Gastroesophageal sphincter (tissue), 4 donors: ENCODE measurements around the gene KDM4E. TPM values are rescaled to one million over a fixed set of nuclear protein-coding genes. Genes with fewer than 3 reads are reported as not detected.

ENCODE experiments used
- ATAC-seq: fragments of 150-250 bp; one replicate; pipeline ENCODE4 v1.9.1; 2016; ENCODE audit warnings: mild to moderate bottlenecking, moderate library complexity
- H3K27ac ChIP-seq, 4 donors: fragments of 200-600 bp; sonication (generic) in 3 of 4; 1 replicate in 3 of 4; 2 replicates in 1 of 4; pipeline ENCODE4 v1.5.1; 2016 to 2019
- H3K27me3 ChIP-seq: fragments of 200-600 bp; sonication (generic); one replicate; pipeline ENCODE4 v1.5.1; 2019
- H3K36me3 ChIP-seq, 2 donors: fragments of 200-600 bp; sonication (generic); one replicate each; pipeline ENCODE4 v1.5.1; 2019; ENCODE audit warnings: control low read depth in 1 of 2
- H3K4me1 ChIP-seq, 3 donors: fragments of 200-600 bp; sonication (generic); 1 replicate in 2 of 3; 2 replicates in 1 of 3; pipeline ENCODE4 v1.5.1; 2016 to 2019; ENCODE audit warnings: control low read depth in 2 of 3
- H3K4me3 ChIP-seq, 2 donors: fragments of 200-600 bp; sonication (generic); one replicate each; pipeline ENCODE4 v1.5.1; 2019; ENCODE audit warnings: mild to moderate bottlenecking in 1 of 2, moderate library complexity in 1 of 2
- H3K9me3 ChIP-seq, 3 donors: fragments of 200-600 bp; sonication (generic); one replicate each; pipeline ENCODE4 v1.5.1; 2017 to 2019; ENCODE audit warnings: control low read depth in 2 of 3
- EP300 ChIP-seq: sonication (generic); formaldehyde crosslinking; IDR thresholded peaks from one replicate; pipeline ENCODE4 v1.6.1; 2017; ENCODE audit warnings: antibody characterized with exemption, mild to moderate bottlenecking
- POLR2A ChIP-seq, 2 donors: fragments of 450-650 bp; IDR thresholded peaks; one replicate each; pipeline ENCODE4 v1.6.1; 2017; ENCODE audit warnings: antibody characterized with exemption in 2 of 2, mild to moderate bottlenecking in 2 of 2, moderate library complexity in 1 of 2
- POLR2AphosphoS5 ChIP-seq: sonication (generic); formaldehyde crosslinking; IDR thresholded peaks from one replicate; pipeline ENCODE4 v1.6.1; 2017; ENCODE audit warnings: antibody characterized with exemption
- WGBS, 2 donors: methylation state at CpG; one replicate each; pipeline ENCODE4 v1.1.5; 2018; ENCODE audit warnings: low coverage in 1 of 2; 5-methylcytosine and 5-hydroxymethylcytosine counted together
- total RNA-seq, 4 donors: library from RNA; depleted of rRNA; stranded (reverse); fragments of >200 nt; gene quantifications; one replicate each; pipeline ENCODE4 v1.1.0, GENCODE V29; 2016
- TF ChIP-seq, protein P1 (sequence below), 4 experiments: fragments of 200-600 bp in 2 of 4; fragments of 450-650 bp in 2 of 4; sonication (generic) in 1 of 4; IDR thresholded peaks; one replicate each; pipeline ENCODE4 v1.5.1; 2017 to 2019; ENCODE audit warnings: antibody characterized with exemption in 4 of 4, mild to moderate bottlenecking in 2 of 4, moderate library complexity in 2 of 4

KDM4E gene
- total RNA-seq, 4 donors from 2014 or later = not detected

DNA sequence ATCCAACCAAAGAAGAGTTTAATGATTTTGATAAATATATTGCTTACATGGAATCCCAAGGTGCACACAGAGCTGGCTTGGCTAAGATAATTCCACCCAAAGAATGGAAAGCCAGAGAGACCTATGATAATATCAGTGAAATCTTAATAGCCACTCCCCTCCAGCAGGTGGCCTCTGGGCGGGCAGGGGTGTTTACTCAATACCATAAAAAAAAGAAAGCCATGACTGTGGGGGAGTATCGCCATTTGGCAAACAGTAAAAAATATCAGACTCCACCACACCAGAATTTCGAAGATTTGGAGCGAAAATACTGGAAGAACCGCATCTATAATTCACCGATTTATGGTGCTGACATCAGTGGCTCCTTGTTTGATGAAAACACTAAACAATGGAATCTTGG lies 27.6 kb upstream of the KDM4E start:
- Histone ChIP-seq H3K4me3 (no peak overlapping the region), H3K27ac (no peak overlapping the region), H3K36me3 (peaks cover 0 to 14% of the 10 kb centered on the region in 2 donors), H3K27me3 (no peaks in the 10 kb centered on the region), H3K4me1 (no peaks in the 10 kb centered on the region), H3K9me3 (no peaks in the 10 kb centered on the region)
- 90 to 91% methylated on average over 6 of the region's 6 CpGs for WGBS, 2 donors
- ATAC-seq = no peak
- no peak for TF ChIP-seq POLR2A (IDR thresholded peaks at IDR 0.05)
- no peak for TF ChIP-seq EP300
- TF ChIP-seq POLR2AphosphoS5 = no peak
- TF ChIP-seq, protein P1, sequence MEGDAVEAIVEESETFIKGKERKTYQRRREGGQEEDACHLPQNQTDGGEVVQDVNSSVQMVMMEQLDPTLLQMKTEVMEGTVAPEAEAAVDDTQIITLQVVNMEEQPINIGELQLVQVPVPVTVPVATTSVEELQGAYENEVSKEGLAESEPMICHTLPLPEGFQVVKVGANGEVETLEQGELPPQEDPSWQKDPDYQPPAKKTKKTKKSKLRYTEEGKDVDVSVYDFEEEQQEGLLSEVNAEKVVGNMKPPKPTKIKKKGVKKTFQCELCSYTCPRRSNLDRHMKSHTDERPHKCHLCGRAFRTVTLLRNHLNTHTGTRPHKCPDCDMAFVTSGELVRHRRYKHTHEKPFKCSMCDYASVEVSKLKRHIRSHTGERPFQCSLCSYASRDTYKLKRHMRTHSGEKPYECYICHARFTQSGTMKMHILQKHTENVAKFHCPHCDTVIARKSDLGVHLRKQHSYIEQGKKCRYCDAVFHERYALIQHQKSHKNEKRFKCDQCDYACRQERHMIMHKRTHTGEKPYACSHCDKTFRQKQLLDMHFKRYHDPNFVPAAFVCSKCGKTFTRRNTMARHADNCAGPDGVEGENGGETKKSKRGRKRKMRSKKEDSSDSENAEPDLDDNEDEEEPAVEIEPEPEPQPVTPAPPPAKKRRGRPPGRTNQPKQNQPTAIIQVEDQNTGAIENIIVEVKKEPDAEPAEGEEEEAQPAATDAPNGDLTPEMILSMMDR (IDR thresholded peaks at IDR 0.05) = no peak

DNA sequence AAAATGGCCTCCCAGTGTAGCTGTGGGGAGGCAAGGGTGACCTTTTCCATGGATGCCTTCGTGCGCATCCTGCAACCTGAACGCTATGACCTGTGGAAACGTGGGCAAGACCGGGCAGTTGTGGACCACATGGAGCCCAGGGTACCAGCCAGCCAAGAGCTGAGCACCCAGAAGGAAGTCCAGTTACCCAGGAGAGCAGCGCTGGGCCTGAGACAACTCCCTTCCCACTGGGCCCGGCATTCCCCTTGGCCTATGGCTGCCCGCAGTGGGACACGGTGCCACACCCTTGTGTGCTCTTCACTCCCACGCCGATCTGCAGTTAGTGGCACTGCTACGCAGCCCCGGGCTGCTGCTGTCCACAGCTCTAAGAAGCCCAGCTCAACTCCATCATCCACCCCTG lies 26.8 kb upstream of the KDM4E start:
- H3K4me1 ChIP-seq = no peaks in the 10 kb centered on the region
- no peaks in the 10 kb centered on the region for H3K9me3 ChIP-seq
- peaks cover 0 to 14% of the 10 kb centered on the region in 2 donors for H3K36me3 ChIP-seq
- H3K4me3 ChIP-seq = no peak overlapping the region
- TF ChIP-seq, protein P1 (IDR thresholded peaks at IDR 0.05) = no peak
- TF ChIP-seq POLR2A (IDR thresholded peaks at IDR 0.05) = no peak
- TF ChIP-seq EP300 = no peak
- no peak for TF ChIP-seq POLR2AphosphoS5
- 92% methylated on average over 6 of the region's 13 CpGs; no CpG with 5 or more reads in 1 of the 2 donors for WGBS, 2 donors
- no peak for ATAC-seq
- H3K27me3 ChIP-seq = no peaks in the 10 kb centered on the region
- no peak overlapping the region for H3K27ac ChIP-seq

DNA sequence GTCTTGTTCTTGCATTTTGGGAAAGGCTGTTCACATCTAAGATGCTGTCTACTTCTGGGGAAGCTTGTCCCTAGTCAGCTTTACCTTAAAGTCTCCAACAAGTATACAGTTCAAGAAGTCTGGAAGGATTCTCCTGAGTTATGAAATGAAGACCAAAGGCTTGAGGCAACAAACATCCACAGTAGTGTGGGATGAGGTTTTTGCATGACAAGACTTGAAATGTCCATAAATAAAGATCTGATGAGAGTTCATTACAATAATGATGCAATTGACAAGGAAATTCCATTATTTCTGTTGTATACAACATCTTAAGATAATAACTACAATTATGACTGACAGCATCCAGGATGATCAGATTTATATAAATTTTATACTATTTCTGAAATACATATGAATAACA lies 21.3 kb upstream of the KDM4E start:
- Histone ChIP-seq H3K36me3 (peaks cover 0 to 1% of the 10 kb centered on the region in 2 donors), H3K9me3 (peaks cover 0 to 1% (median 0%) of the 10 kb centered on the region in 3 donors), H3K27me3 (no peaks in the 10 kb centered on the region), H3K4me1 (no peaks in the 10 kb centered on the region), H3K27ac (no peak overlapping the region), H3K4me3 (no peak overlapping the region)
- no peak for ATAC-seq
- TF ChIP-seq, protein P1 (IDR thresholded peaks at IDR 0.05) = no peak
- TF ChIP-seq POLR2AphosphoS5 = no peak
- no peak for TF ChIP-seq POLR2A (IDR thresholded peaks at IDR 0.05)
- TF ChIP-seq EP300 = no peak

DNA sequence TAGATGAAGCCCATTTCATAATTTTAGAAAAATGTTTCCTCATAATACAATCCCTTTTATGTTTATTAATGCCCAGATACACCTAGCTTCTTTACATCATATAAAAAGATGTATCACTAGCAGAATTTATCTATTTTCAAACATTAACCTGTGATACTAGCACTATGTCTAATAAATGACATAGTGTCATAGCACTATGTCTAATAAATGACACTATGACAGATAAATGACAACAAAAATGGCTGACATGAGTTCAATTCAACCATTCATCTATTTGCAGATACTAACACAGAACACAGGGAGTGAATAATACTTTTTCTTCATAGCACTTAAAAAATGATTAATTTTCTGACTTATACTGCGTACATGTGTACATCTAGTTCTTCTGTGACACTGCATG lies 19.4 kb upstream of the KDM4E start:
- no peak for ATAC-seq
- H3K36me3 ChIP-seq = no peaks in the 10 kb centered on the region
- no peak overlapping the region for H3K4me3 ChIP-seq
- 77 to 79% methylated on average over 1 of the region's 1 CpG for WGBS, 2 donors
- TF ChIP-seq EP300 = no peak
- TF ChIP-seq POLR2AphosphoS5 = no peak
- TF ChIP-seq, protein P1 (IDR thresholded peaks at IDR 0.05) = no peak
- TF ChIP-seq POLR2A (IDR thresholded peaks at IDR 0.05) = no peak
- H3K27ac ChIP-seq = no peak overlapping the region
- H3K9me3 ChIP-seq = peaks cover 0 to 8% (median 0%) of the 10 kb centered on the region in 3 donors
- H3K4me1 ChIP-seq = no peaks in the 10 kb centered on the region
- no peaks in the 10 kb centered on the region for H3K27me3 ChIP-seq

DNA sequence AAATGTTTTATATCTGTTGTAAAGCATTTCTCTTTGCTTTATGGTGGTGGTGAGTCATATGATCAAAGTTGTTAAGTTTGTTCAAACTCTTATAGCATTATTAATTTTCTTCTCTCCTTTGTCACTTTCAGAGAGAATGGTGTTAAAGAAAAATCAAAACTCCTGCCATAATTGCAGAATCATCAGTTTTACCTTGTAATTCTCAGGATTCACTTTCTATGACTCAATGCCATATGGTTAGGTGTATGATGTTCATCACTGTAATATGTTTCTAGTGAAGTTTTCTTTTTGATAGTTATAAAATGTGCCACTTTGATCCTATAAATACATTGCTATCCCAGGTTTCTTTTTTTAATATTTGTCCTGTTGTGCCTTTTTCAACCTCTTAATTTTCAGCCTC lies 13.7 kb upstream of the KDM4E start:
- Histone ChIP-seq H3K4me1 (no peaks in the 10 kb centered on the region), H3K36me3 (no peaks in the 10 kb centered on the region), H3K4me3 (no peak overlapping the region), H3K9me3 (peaks cover 0 to 8% (median 0%) of the 10 kb centered on the region in 3 donors), H3K27me3 (peaks cover 10% of the 10 kb centered on the region), H3K27ac (no peak overlapping the region)
- no peak for ATAC-seq
- TF ChIP-seq POLR2AphosphoS5 = no peak
- no peak for TF ChIP-seq POLR2A (IDR thresholded peaks at IDR 0.05)
